ENCODE measurements around the gene NCS1.

- TF ChIP-seq CTCF (conservative IDR thresholded peaks at IDR 0.05 in 1 of 2, IDR thresholded peaks at IDR 0.05 in 1 of 2; ENCODE audit: extremely low read depth in 1 of 2, insufficient read depth in 1 of 2, low read depth in 1 of 2, low read length in 2 of 2) (no peak), EZH2 (IDR thresholded peaks at IDR 0.05; ENCODE audit: borderline replicate concordance, low read length) (no peak)
Measured at GRCh38 chr9:130205912-130206311, 33.7 kb downstream of the NCS1 start.

All from mammary epithelial cell (primary cell).